WI38 (cell line): Measurements from ENCODE around the gene PLXNB2.

Experiments
- H3K4me3 ChIP-seq: 2 replicates; pipeline ENCODE4 v1.5.1; 2011; ENCODE audit warnings: low read depth, mild to moderate bottlenecking, control low read depth, low read length
- CTCF ChIP-seq: IDR thresholded peaks from 2 replicates; pipeline ENCODE4 v1.5.1; 2012; ENCODE audit warnings: low read depth, mild to moderate bottlenecking, control low read depth, low read length

PLXNB2 gene

GRCh38 chr22:50250249-50250554 lies 57.2 kb downstream of the PLXNB2 start:
- peak overlapping the region; percentile 79 for H3K4me3 ChIP-seq
- TF ChIP-seq CTCF = no peak

GRCh38 chr22:50249341-50250248 lies 57.9 kb downstream of the PLXNB2 start:
- H3K4me3 ChIP-seq = peak overlapping the region; percentile 79
- no peak for TF ChIP-seq CTCF

GRCh38 chr22:50248196-50249081 lies 59.0 kb downstream of the PLXNB2 start:
- no peak overlapping the region for H3K4me3 ChIP-seq

GRCh38 chr22:50247748-50248147 lies 59.7 kb downstream of the PLXNB2 start:
- H3K4me3 ChIP-seq = no peak overlapping the region
- no peak for TF ChIP-seq CTCF

More at GRCh38 chr22:50248196-50249081, 59.0 kb downstream of the PLXNB2 start:
- no peak for TF ChIP-seq CTCF

GRCh38 chr22:50246242-50247175 lies 60.9 kb downstream of the PLXNB2 start:
- H3K4me3 ChIP-seq = no peak overlapping the region
- no peak for TF ChIP-seq CTCF

- no peak for TF ChIP-seq CTCF
- peak overlapping the region; percentile 93 for H3K4me3 ChIP-seq
Measured at GRCh38 chr22:50245214-50246072, 62.0 kb downstream of the PLXNB2 start.
